ENCODE measurements around the gene C8G.
A peak's percentile ranks its signal among the peaks of the same experiment; 100 is the strongest.

Gene C8G

GRCh38 chr9:136960212-136960937, 15.3 kb downstream of the C8G start:
- peaks cover 0 to 13% (median 10%) of the 10 kb centered on the region in 4 donors for H3K4me1 ChIP-seq
- TF ChIP-seq, protein P1, sequence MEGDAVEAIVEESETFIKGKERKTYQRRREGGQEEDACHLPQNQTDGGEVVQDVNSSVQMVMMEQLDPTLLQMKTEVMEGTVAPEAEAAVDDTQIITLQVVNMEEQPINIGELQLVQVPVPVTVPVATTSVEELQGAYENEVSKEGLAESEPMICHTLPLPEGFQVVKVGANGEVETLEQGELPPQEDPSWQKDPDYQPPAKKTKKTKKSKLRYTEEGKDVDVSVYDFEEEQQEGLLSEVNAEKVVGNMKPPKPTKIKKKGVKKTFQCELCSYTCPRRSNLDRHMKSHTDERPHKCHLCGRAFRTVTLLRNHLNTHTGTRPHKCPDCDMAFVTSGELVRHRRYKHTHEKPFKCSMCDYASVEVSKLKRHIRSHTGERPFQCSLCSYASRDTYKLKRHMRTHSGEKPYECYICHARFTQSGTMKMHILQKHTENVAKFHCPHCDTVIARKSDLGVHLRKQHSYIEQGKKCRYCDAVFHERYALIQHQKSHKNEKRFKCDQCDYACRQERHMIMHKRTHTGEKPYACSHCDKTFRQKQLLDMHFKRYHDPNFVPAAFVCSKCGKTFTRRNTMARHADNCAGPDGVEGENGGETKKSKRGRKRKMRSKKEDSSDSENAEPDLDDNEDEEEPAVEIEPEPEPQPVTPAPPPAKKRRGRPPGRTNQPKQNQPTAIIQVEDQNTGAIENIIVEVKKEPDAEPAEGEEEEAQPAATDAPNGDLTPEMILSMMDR (IDR thresholded peaks at IDR 0.05): no peak
- H3K36me3 ChIP-seq: no peaks in the 10 kb centered on the region
- no peak overlapping the region for H3K27ac ChIP-seq
- H3K27me3 ChIP-seq: no peaks in the 10 kb centered on the region
- H3K9me3 ChIP-seq: no peaks in the 10 kb centered on the region
- H3K4me3 ChIP-seq: no peak overlapping the region
- intact Hi-C loops (cut with DNase I; ENCODE audit: low total_unique reads): no loop called here
- no peak for DNase-seq

- peak overlapping the region; percentile 40 to 47 for H3K27ac ChIP-seq
- H3K36me3 ChIP-seq: no peaks in the 10 kb centered on the region
- H3K27me3 ChIP-seq: no peaks in the 10 kb centered on the region
- TF ChIP-seq, protein P1 (IDR thresholded peaks at IDR 0.05): no peak
- H3K4me1 ChIP-seq: peaks cover 0 to 13% (median 10%) of the 10 kb centered on the region in 4 donors
- no peaks in the 10 kb centered on the region for H3K9me3 ChIP-seq
- DNase-seq: no peak
- intact Hi-C loops (cut with DNase I; ENCODE audit: low total_unique reads): no loop called here
- H3K4me3 ChIP-seq: no peak overlapping the region
These were observed 15.9 kb downstream of the C8G start for GRCh38 chr9:136960938-136961275.

GRCh38 chr9:136961279-136962065, 16.4 kb downstream of the C8G start:
- no peak overlapping the region for H3K4me3 ChIP-seq
- TF ChIP-seq, protein P1 (IDR thresholded peaks at IDR 0.05): no peak
- peaks cover 0 to 2% of the 10 kb centered on the region in 2 donors for H3K27me3 ChIP-seq
- peaks cover 0 to 19% (median 11%) of the 10 kb centered on the region in 4 donors for H3K4me1 ChIP-seq
- intact Hi-C loops (cut with DNase I; ENCODE audit: low total_unique reads): no loop called here
- DNase-seq: no peak
- no peaks in the 10 kb centered on the region for H3K36me3 ChIP-seq
- no peaks in the 10 kb centered on the region for H3K9me3 ChIP-seq
- H3K27ac ChIP-seq: peak overlapping the region; percentile 40 to 47

DNA sequence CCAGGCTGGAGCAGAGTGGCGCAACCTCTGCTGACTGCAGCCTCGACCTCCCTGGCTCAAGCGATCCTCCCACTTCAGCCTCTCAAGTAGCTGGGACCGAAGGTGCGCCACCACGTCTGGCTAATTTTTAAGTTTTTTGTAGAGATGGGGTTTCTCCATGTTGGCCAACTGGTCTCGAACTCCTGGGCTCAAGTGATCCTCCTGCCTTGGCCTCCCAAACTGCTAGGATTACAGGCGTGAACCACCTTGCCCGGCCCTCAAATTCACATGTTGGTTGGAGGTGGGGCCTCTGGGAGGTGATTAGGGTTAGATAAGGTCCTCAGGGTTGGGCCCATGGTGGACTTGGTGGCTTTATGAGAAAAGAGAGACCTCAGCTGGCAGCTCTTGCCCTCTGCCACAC, 17.1 kb downstream of the C8G start:
- Histone ChIP-seq H3K4me3 (no peak overlapping the region), H3K36me3 (no peaks in the 10 kb centered on the region), H3K27ac (peak overlapping the region in 1 of 2 donors; percentile 47), H3K27me3 (peaks cover 0 to 2% of the 10 kb centered on the region in 2 donors), H3K9me3 (no peaks in the 10 kb centered on the region), H3K4me1 (peaks cover 0 to 20% (median 11%) of the 10 kb centered on the region in 4 donors)
- no peak for DNase-seq
- TF ChIP-seq, protein P1 (IDR thresholded peaks at IDR 0.05): no peak
- intact Hi-C loops (cut with DNase I; ENCODE audit: low total_unique reads): no loop called here

GRCh38 chr9:136962701-136963248, 17.7 kb downstream of the C8G start:
- no peaks in the 10 kb centered on the region for H3K36me3 ChIP-seq
- TF ChIP-seq, protein P1 (IDR thresholded peaks at IDR 0.05): no peak
- no peaks in the 10 kb centered on the region for H3K9me3 ChIP-seq
- no peak for DNase-seq
- intact Hi-C loops (cut with DNase I; ENCODE audit: low total_unique reads): no loop called here
- no peak overlapping the region for H3K4me3 ChIP-seq
- H3K4me1 ChIP-seq: peaks cover 0 to 20% (median 11%) of the 10 kb centered on the region in 4 donors
- peaks cover 0 to 2% of the 10 kb centered on the region in 2 donors for H3K27me3 ChIP-seq
- no peak overlapping the region for H3K27ac ChIP-seq
